GM12878 (cell line): ENCODE results near the gene FOXO3. TPM values are rescaled to one million over a fixed set of nuclear protein-coding genes. Genes with fewer than 3 reads are reported as not detected.

ENCODE experiments used
- ATAC-seq: fragments of 200-7000 bp; cut with Tn5 transposase; 3 replicates; pipeline ENCODE4 v1.9.1; 2020; ENCODE audit warnings: mild to moderate bottlenecking, moderate library complexity
- BruUV-seq: library from RNA; stranded (reverse); fragments of 400-500 nt; replicated peaks from 2 replicates; lab custom pipeline; 2021; lab: Mats Ljungman, UMichigan
- CTCF ChIA-PET: fragments of 300-600 bp; sonication (Branson Sonifier 250); formaldehyde crosslinking; extraction: SDS; loops from one replicate; lab custom pipeline; 2021; ENCODE audit warnings: inconsistent platforms; lab: Yijun Ruan, JAX
- POLR2A ChIA-PET: fragments of 350-600 bp; formaldehyde crosslinking; extraction: SDS; loops from one replicate; lab custom pipeline; 2021; ENCODE audit warnings: inconsistent platforms; lab: Charles Lee
- RAD21 ChIA-PET: fragments of 300-600 bp; sonication (Branson Sonifier 250); formaldehyde crosslinking; loops from one replicate; lab custom pipeline; 2023; ENCODE audit warnings: antibody characterized with exemption; ENCODE audit not compliant: unreplicated experiment; lab: Charles Lee
- SMC1A ChIA-PET: fragments of 300-600 bp; sonication (Branson Sonifier 250); formaldehyde crosslinking; loops from one replicate; lab custom pipeline; 2023; ENCODE audit not compliant: unreplicated experiment, uncharacterized antibody; lab: Charles Lee
- DNase-seq: peaks from one replicate; pipeline ENCODE4 v3.0.0-alpha.2; 2011; ENCODE audit warnings: low read depth, low spot score
- FAIRE-seq: peaks from 3 replicates; lab custom pipeline; 2011; peaks lifted over from hg19 to GRCh38; lab: Jason Lieb, UNC
- H2AFZ ChIP-seq: 2 replicates; pipeline ENCODE4 v1.6.0; 2011; ENCODE audit warnings: low read depth, low read length, control low read depth; ENCODE audit not compliant: control insufficient read depth
- H3K27ac ChIP-seq: 2 replicates; pipeline ENCODE4 v1.5.1; 2011; ENCODE audit warnings: control low read depth; ENCODE audit not compliant: control insufficient read depth, insufficient read depth
- H3K27me3 ChIP-seq, 2 experiments: replicated peaks in 1 of 2; 2 replicates each; pipeline versions ENCODE4 v1.6.0 to v1.6.1; 2011; ENCODE audit warnings: low read length in 1 of 2; ENCODE audit not compliant: control insufficient read depth in 2 of 2, insufficient read depth in 2 of 2
- H3K36me3 ChIP-seq, 2 experiments: 2 replicates each; pipeline ENCODE4 v1.5.1; 2011; ENCODE audit warnings: low read length in 1 of 2; ENCODE audit not compliant: control insufficient read depth in 2 of 2, insufficient read depth in 2 of 2
- H3K4me1 ChIP-seq: 2 replicates; pipeline ENCODE4 v1.6.1; 2011; ENCODE audit warnings: mild to moderate bottlenecking, low read length, moderate library complexity, mixed read lengths; ENCODE audit not compliant: control insufficient read depth, insufficient read depth
- H3K4me2 ChIP-seq: 2 replicates; pipeline ENCODE4 v1.6.0; 2011; ENCODE audit warnings: control low read depth; ENCODE audit not compliant: control insufficient read depth, insufficient read depth
- H3K4me3 ChIP-seq: fragments of 200-600 bp; sonication (generic); 2 replicates; pipeline ENCODE4 v1.5.1; 2016
- H3K79me2 ChIP-seq: 2 replicates; pipeline ENCODE4 v1.6.0; 2011; ENCODE audit warnings: low read length; ENCODE audit not compliant: control insufficient read depth, insufficient read depth
- H3K9ac ChIP-seq: 2 replicates; pipeline ENCODE4 v1.8.0; 2011; ENCODE audit warnings: low read length, control low read depth, mixed read lengths; ENCODE audit not compliant: control insufficient read depth, insufficient read depth
- H3K9me3 ChIP-seq: replicated peaks from 3 replicates; pipeline ENCODE4 v1.5.1; 2011; ENCODE audit warnings: mild to moderate bottlenecking, low read length; ENCODE audit not compliant: control insufficient read depth, insufficient read depth
- H4K20me1 ChIP-seq: 2 replicates; pipeline ENCODE4 v1.6.0; 2011; ENCODE audit not compliant: control insufficient read depth, insufficient read depth
- ATF2 ChIP-seq: IDR thresholded peaks from 2 replicates; pipeline ENCODE4 v1.6.1; 2012; ENCODE audit warnings: low read length, inconsistent platforms
- CBFB ChIP-seq: IDR thresholded peaks from 2 replicates; pipeline ENCODE4 v1.6.1; 2016; ENCODE audit warnings: antibody characterized with exemption, low read depth
- CHD2 ChIP-seq: IDR thresholded peaks from 2 replicates; pipeline ENCODE4 v1.6.1; 2011; ENCODE audit warnings: low read depth, low read length, improper control_type of control experiment, borderline replicate concordance
- CHD4 ChIP-seq: fragments of 200-600 bp; sonication (generic); IDR thresholded peaks from 2 replicates; pipeline ENCODE4 v1.6.1; 2016; ENCODE audit warnings: mild to moderate bottlenecking
- EED ChIP-seq: sonication (generic); IDR thresholded peaks from 2 replicates; pipeline ENCODE4 v1.6.1; 2016; ENCODE audit warnings: antibody characterized with exemption, low read depth
- EP300 ChIP-seq, 2 experiments: fragments of 150-350 bp in 1 of 2; IDR thresholded peaks; 2 replicates each; pipeline ENCODE4 v1.6.1; 2011 to 2012; ENCODE audit warnings: low read depth in 2 of 2, low read length in 2 of 2, borderline replicate concordance in 1 of 2, improper control_type of control experiment in 1 of 2, inconsistent platforms in 1 of 2; ENCODE audit not compliant: control insufficient read depth in 1 of 2
- HDGF ChIP-seq: fragments of 450-650 bp; IDR thresholded peaks from 2 replicates; pipeline ENCODE4 v1.6.1; 2016; ENCODE audit warnings: antibody characterized with exemption
- JUND ChIP-seq: IDR thresholded peaks from 2 replicates; pipeline ENCODE4 v1.6.1; 2012; ENCODE audit warnings: low read depth, mild to moderate bottlenecking, low read length, improper control_type of control experiment, moderate library complexity
- PAX5 ChIP-seq: IDR thresholded peaks from 2 replicates; pipeline ENCODE4 v1.6.1; 2011; ENCODE audit warnings: low read depth, low read length, borderline replicate concordance
- POLR2A ChIP-seq: IDR thresholded peaks from 2 replicates; pipeline ENCODE4 v1.6.1; 2011; ENCODE audit warnings: low read depth, mild to moderate bottlenecking, low read length
- POLR2AphosphoS5 ChIP-seq: IDR thresholded peaks from 2 replicates; pipeline ENCODE4 v1.6.1; 2011; ENCODE audit warnings: mild to moderate bottlenecking, low read length, inconsistent platforms
- RB1 ChIP-seq: fragments of 450-650 bp; formaldehyde crosslinking; IDR thresholded peaks from 2 replicates; pipeline ENCODE4 v1.6.1; 2017; ENCODE audit warnings: mild to moderate bottlenecking, borderline replicate concordance
- SMAD5 ChIP-seq: IDR thresholded peaks from 2 replicates; pipeline ENCODE4 v1.6.1; 2016; ENCODE audit warnings: antibody characterized with exemption, low read depth
- TAF1 ChIP-seq: IDR thresholded peaks from 2 replicates; pipeline ENCODE4 v1.6.1; 2011; ENCODE audit warnings: mild to moderate bottlenecking, low read depth, low read length, borderline replicate concordance
- TCF3 ChIP-seq: IDR thresholded peaks from 2 replicates; pipeline ENCODE4 v1.6.1; 2012; ENCODE audit warnings: low read depth, mild to moderate bottlenecking, low read length, borderline replicate concordance; ENCODE audit not compliant: insufficient read depth
- TCF7 ChIP-seq: IDR thresholded peaks from 2 replicates; pipeline ENCODE4 v1.6.1; 2014; ENCODE audit warnings: antibody characterized with exemption, borderline replicate concordance
- WRNIP1 ChIP-seq: IDR thresholded peaks from 2 replicates; pipeline ENCODE4 v1.6.1; 2011; ENCODE audit warnings: low read depth, low read length, improper control_type of control experiment, borderline replicate concordance
- WGBS: methylation state at CpG from one replicate; pipeline ENCODE4 v1.1.6; 2016; ENCODE audit warnings: low lambda C conversion rate; ENCODE audit not compliant: insufficient replicate concordance, insufficient coverage; ENCODE audit errors: missing lambda C conversion rate; 5-methylcytosine and 5-hydroxymethylcytosine counted together
- in situ Hi-C: fragments of 300-500 bp; cut with MboI; formaldehyde crosslinking; loops from 9 replicates; pipeline ENCODE4 v1.14.3; 2018; ENCODE audit warnings: mixed read lengths
- intact Hi-C: fragments of 100-400 bp; cut with micrococcal nuclease; formaldehyde crosslinking; loops from one replicate; pipeline ENCODE4 v1.14.2; 2022; ENCODE audit not compliant: unreplicated experiment
- polyA plus RNA-seq, 11 experiments: library from polyadenylated mRNA; depleted of rRNA in 4 of 11; unstranded in 6 of 11; stranded (reverse) in 5 of 11; fragments of >200 nt; fragmentation: Nextera tagmentation in 4 of 11; fragmentation: Illumina TruSeq in 1 of 11; extraction: Ambion mirVana in 4 of 11; extraction: Trizol in 1 of 11; gene quantifications; 1 replicate in 1 of 11; 2 replicates in 10 of 11; pipeline versions ENCODE4 v1.2.1 to v1.2.3, GENCODE V29; 2011 to 2016; ENCODE audit warnings: inconsistent platforms in 2 of 11, missing spikeins in 2 of 11, low read depth in 1 of 11
- total RNA-seq, 4 experiments: library from RNA; depleted of rRNA in 3 of 4; stranded (reverse); fragments of >200 nt in 3 of 4; fragmentation: Illumina TruSeq in 1 of 4; extraction: Trizol in 1 of 4; gene quantifications; 2 replicates each; pipeline versions ENCODE4 v1.2.1 to v1.2.3, GENCODE V29; 2013 to 2021
- TF ChIP-seq, protein P1 (sequence below): fragments of 450-650 bp; IDR thresholded peaks from 2 replicates; pipeline ENCODE4 v1.6.1; 2016; ENCODE audit warnings: mild to moderate bottlenecking
- TF ChIP-seq, protein P2 (sequence below): IDR thresholded peaks from 2 replicates; pipeline ENCODE4 v1.6.1; 2012; ENCODE audit warnings: low read depth, low read length, improper control_type of control experiment

FOXO3 gene
- total and polyA plus RNA-seq, 10 of the 15 experiments (the other 5 are each of a cell fraction or from before 2014, with no cell fraction given): 0.82 to 4.5 (median 1.7) TPM

DNA sequence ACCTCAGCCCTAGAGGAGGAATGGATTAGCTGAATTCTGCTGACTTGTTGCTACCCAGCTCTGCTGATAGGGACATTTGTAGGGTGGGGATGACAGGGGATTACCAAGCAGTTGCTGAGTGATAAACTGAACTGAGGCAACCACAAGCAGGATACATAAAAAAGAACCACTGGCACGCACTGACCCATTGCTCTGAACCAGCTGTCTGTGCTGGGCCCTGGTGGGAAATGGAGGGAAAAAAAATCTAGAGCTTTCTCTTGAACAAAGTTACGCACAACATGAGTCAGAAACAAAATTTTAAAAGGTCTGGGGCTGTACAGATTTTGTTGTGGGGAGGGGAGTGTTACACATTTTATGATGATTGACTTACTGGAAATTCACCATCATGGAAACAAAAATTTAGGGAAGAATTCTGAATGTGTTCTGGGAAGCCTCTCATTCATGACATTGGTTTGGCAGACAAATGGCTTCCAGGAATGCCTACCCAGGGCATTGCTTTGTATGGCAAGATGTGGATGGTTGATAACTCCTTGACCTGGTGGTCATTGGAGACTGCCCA lies 37.7 kb downstream of the FOXO3 start:
- H4K20me1 ChIP-seq: no peaks in the 10 kb centered on the region
- in situ Hi-C loops (no loop called here), intact Hi-C loops (loop anchor here (1.0 kb wide), 1 partner anchor 34 kb away; no protein-coding TSS in a partner anchor)
- no peak overlapping the region for H2AFZ ChIP-seq
- 0% methylated on average over 2 of the region's 2 CpGs for WGBS
- H3K9ac ChIP-seq: peak overlapping the region; percentile 60
- peak; percentile 23 for FAIRE-seq
- ChIA-PET POLR2A (interaction anchor here (0.6 to 2.3 kb wide), 5 partner anchors 10 to 498 kb away, joined by 3 to 13 read pairs (median 5); no protein-coding TSS in a partner anchor), RAD21 (interaction anchor here (0.7 to 2.3 kb wide), 6 partner anchors 9 to 57 kb away, joined by 3 to 25 read pairs (median 4); partner anchors contain the start of gene FOXO3), CTCF (interaction anchor here (0.9 to 2.7 kb wide), 7 partner anchors 9 to 34 kb away, joined by 3 to 10 read pairs (median 4); no protein-coding TSS in a partner anchor), SMC1A (interaction anchor here (0.9 to 3.9 kb wide), 12 partner anchors 10 to 42 kb away, joined by 3 to 26 read pairs (median 4); no protein-coding TSS in a partner anchor)
- H3K4me1 ChIP-seq: peaks cover 29% of the 10 kb centered on the region
- H3K36me3 ChIP-seq: no peaks in the 10 kb centered on the region
- H3K4me2 ChIP-seq: peak overlapping the region; percentile 74
- DNase-seq: peak; percentile 87
- H3K27ac ChIP-seq: peak overlapping the region; percentile 95
- peak; percentile 89 for ATAC-seq
- no peaks in the 10 kb centered on the region for H3K27me3 ChIP-seq
- BruUV-seq: no TSS peak
- H3K79me2 ChIP-seq: peaks cover 56% of the 10 kb centered on the region
- no peaks in the 10 kb centered on the region for H3K9me3 ChIP-seq
- H3K4me3 ChIP-seq: no peak overlapping the region
- TF ChIP-seq EP300 (IDR thresholded peaks at IDR 0.05; ENCODE audit: borderline replicate concordance in 1 of 2, control insufficient read depth in 1 of 2, low read depth in 2 of 2, low read length in 2 of 2): peak; percentile 96 to 97
- TF ChIP-seq CHD2: peak; percentile 60; the same call in 1 of the 2 replicates
- no peak for TF ChIP-seq HDGF
- TF ChIP-seq, protein P1, sequence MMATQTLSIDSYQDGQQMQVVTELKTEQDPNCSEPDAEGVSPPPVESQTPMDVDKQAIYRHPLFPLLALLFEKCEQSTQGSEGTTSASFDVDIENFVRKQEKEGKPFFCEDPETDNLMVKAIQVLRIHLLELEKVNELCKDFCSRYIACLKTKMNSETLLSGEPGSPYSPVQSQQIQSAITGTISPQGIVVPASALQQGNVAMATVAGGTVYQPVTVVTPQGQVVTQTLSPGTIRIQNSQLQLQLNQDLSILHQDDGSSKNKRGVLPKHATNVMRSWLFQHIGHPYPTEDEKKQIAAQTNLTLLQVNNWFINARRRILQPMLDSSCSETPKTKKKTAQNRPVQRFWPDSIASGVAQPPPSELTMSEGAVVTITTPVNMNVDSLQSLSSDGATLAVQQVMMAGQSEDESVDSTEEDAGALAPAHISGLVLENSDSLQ: peak; percentile 68
- TF ChIP-seq POLR2AphosphoS5: no peak; the same call in 1 of the 2 replicates
- TF ChIP-seq TCF3: peak; percentile 91; the same call in 1 of the 2 replicates
- no peak for TF ChIP-seq WRNIP1
- peak; percentile 91 for TF ChIP-seq ATF2
- TF ChIP-seq POLR2A: no peak
- TF ChIP-seq TAF1: peak; percentile 69
- TF ChIP-seq TCF7: peak; percentile 63; the same call in 1 of the 2 replicates
- peak; percentile 67; the same call in 1 of the 2 replicates for TF ChIP-seq CBFB
- TF ChIP-seq SMAD5: no peak
- TF ChIP-seq RB1: no peak
- TF ChIP-seq PAX5: peak; percentile 92
- TF ChIP-seq CHD4: no peak
- peak; percentile 66; the same call in 1 of the 2 replicates for TF ChIP-seq EED
- TF ChIP-seq, protein P2, sequence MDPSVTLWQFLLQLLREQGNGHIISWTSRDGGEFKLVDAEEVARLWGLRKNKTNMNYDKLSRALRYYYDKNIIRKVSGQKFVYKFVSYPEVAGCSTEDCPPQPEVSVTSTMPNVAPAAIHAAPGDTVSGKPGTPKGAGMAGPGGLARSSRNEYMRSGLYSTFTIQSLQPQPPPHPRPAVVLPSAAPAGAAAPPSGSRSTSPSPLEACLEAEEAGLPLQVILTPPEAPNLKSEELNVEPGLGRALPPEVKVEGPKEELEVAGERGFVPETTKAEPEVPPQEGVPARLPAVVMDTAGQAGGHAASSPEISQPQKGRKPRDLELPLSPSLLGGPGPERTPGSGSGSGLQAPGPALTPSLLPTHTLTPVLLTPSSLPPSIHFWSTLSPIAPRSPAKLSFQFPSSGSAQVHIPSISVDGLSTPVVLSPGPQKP: no peak
- TF ChIP-seq JUND: peak; percentile 36; the same call in 1 of the 2 replicates
